PC-3 (cell line): Measurements from ENCODE around the gene NAV2. TPM values are rescaled to one million over a fixed set of nuclear protein-coding genes. Genes with fewer than 3 reads are reported as not detected.
"Not testable (repeated sequence)": the region's sequence is repeated elsewhere in the genome, so short reads cannot be mapped to it uniquely, and the experiment has no call there.

ENCODE experiments used
- ATAC-seq: fragments of 200-7000 bp; cut with Tn5 transposase; 2 replicates; pipeline ENCODE4 v1.9.1; 2020; ENCODE audit warnings: mild to moderate bottlenecking, moderate library complexity
- BruUV-seq: library from RNA; stranded (reverse); fragments of 400-500 nt; replicated peaks from 2 replicates; lab custom pipeline; 2021; lab: Mats Ljungman, UMichigan
- CTCF ChIA-PET: fragments of 300-600 bp; sonication (Branson Sonifier 250); formaldehyde crosslinking; loops from one replicate; lab custom pipeline; 2022; ENCODE audit warnings: antibody characterized with exemption; lab: Charles Lee
- POLR2A ChIA-PET: fragments of 300-600 bp; sonication (Branson Sonifier 250); formaldehyde crosslinking; loops from one replicate; lab custom pipeline; 2022; ENCODE audit warnings: antibody characterized with exemption; ENCODE audit not compliant: unreplicated experiment; lab: Charles Lee
- DNase-seq: peaks from one replicate; pipeline ENCODE4 v3.0.0-alpha.2; 2015
- H2AFZ ChIP-seq: fragments of 300-600 bp; sonication (generic); 2 replicates; pipeline ENCODE4 v1.6.0; 2016; ENCODE audit warnings: antibody characterized with exemption, low read length
- H3F3A ChIP-seq: fragments of 300-600 bp; sonication (generic); one replicate; pipeline ENCODE4 v1.6.0; 2017; ENCODE audit warnings: antibody characterized with exemption, low read length, control low read depth, mild to moderate bottlenecking; ENCODE audit not compliant: unreplicated experiment
- H3K27ac ChIP-seq: fragments of 300-600 bp; sonication (generic); 2 replicates; pipeline ENCODE4 v1.5.1; 2016; ENCODE audit warnings: mild to moderate bottlenecking, low read length
- H3K27me3 ChIP-seq: fragments of 300-600 bp; sonication (generic); 2 replicates; pipeline ENCODE4 v1.6.1; 2016; ENCODE audit warnings: low read length, mixed read lengths
- H3K36me3 ChIP-seq: fragments of 300-600 bp; sonication (generic); 2 replicates; pipeline ENCODE4 v1.6.1; 2016; ENCODE audit warnings: low read depth, mixed run types, low read length, mixed read lengths
- H3K4me1 ChIP-seq: fragments of 300-600 bp; sonication (generic); 2 replicates; pipeline ENCODE4 v1.5.1; 2016; ENCODE audit warnings: low read length; ENCODE audit not compliant: insufficient read depth
- H3K4me2 ChIP-seq: fragments of 300-600 bp; sonication (generic); 2 replicates; pipeline ENCODE4 v1.6.0; 2016; ENCODE audit warnings: low read length
- H3K4me3 ChIP-seq: fragments of 300-600 bp; sonication (generic); 2 replicates; pipeline ENCODE4 v1.5.1; 2016; ENCODE audit warnings: mild to moderate bottlenecking, low read length, mixed read lengths
- H3K79me2 ChIP-seq: fragments of 300-600 bp; sonication (generic); 2 replicates; pipeline ENCODE4 v1.6.1; 2017; ENCODE audit warnings: low read length, mixed read lengths
- H3K9ac ChIP-seq: fragments of 300-600 bp; sonication (generic); 2 replicates; pipeline ENCODE4 v1.6.0; 2016; ENCODE audit warnings: mild to moderate bottlenecking, low read length
- H3K9me2 ChIP-seq: fragments of 300-600 bp; sonication (generic); replicated peaks from 2 replicates; pipeline ENCODE4 v1.6.1; 2016; ENCODE audit warnings: mixed run types, low read length, mixed read lengths
- H3K9me3 ChIP-seq: fragments of 300-600 bp; sonication (generic); 2 replicates; pipeline ENCODE4 v1.6.1; 2016; ENCODE audit warnings: low read length, mixed read lengths
- H4K20me1 ChIP-seq: fragments of 300-600 bp; sonication (generic); 2 replicates; pipeline ENCODE4 v1.6.1; 2016; ENCODE audit warnings: low read length, mixed read lengths
- EZH2 ChIP-seq: fragments of 300-600 bp; sonication (generic); IDR thresholded peaks from one replicate; pipeline ENCODE4 v1.6.1; 2017; ENCODE audit warnings: antibody characterized with exemption, mild to moderate bottlenecking, low read length; ENCODE audit not compliant: unreplicated experiment
- EZH2phosphoT487 ChIP-seq: fragments of 300-600 bp; sonication (generic); IDR thresholded peaks from 2 replicates; pipeline ENCODE4 v1.6.1; 2018; ENCODE audit warnings: mild to moderate bottlenecking, antibody characterized with exemption, low read length, borderline replicate concordance
- intact Hi-C: fragments of 100-400 bp; cut with micrococcal nuclease; formaldehyde crosslinking; loops from 2 replicates; pipeline ENCODE4 v1.9.0; 2023
- total RNA-seq: library from RNA; depleted of rRNA; stranded (reverse); fragments of >200 nt; gene quantifications from 2 replicates; pipeline ENCODE4 v1.2.3, GENCODE V29; 2014
- TF ChIP-seq, protein P1 (sequence below): fragments of 300-600 bp; sonication (generic); conservative IDR thresholded peaks from 2 replicates; pipeline ENCODE4 v1.5.1; 2017; ENCODE audit warnings: antibody characterized with exemption, low read depth, mild to moderate bottlenecking, low read length

NAV2 gene
- total RNA-seq, 1 experiment from 2014 or later, result 10.4 TPM

DNA sequence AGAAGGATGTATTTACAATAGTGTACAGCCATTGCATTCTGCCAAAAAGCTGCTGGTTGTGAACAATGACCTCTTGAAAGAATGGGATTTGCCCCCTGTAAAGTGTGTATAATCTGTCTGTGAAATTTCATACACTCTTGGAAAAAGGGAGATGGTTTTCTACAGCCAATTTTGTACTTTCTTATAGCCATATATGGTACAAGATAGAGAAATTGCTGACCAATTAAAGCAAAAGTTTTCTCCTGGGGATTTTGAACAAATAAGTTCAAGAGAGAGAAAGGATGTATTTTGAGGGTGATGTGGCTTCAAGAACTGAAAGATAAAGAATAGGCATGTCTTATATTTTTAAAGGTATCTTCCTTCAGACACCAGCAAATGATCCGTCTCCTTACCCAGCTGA lies 211.0 kb downstream of the NAV2 start:
- BruUV-seq, result no TSS peak
- no peak for ATAC-seq
- TF ChIP-seq EZH2 (no peak), EZH2phosphoT487 (no peak)
- TF ChIP-seq, protein P1, sequence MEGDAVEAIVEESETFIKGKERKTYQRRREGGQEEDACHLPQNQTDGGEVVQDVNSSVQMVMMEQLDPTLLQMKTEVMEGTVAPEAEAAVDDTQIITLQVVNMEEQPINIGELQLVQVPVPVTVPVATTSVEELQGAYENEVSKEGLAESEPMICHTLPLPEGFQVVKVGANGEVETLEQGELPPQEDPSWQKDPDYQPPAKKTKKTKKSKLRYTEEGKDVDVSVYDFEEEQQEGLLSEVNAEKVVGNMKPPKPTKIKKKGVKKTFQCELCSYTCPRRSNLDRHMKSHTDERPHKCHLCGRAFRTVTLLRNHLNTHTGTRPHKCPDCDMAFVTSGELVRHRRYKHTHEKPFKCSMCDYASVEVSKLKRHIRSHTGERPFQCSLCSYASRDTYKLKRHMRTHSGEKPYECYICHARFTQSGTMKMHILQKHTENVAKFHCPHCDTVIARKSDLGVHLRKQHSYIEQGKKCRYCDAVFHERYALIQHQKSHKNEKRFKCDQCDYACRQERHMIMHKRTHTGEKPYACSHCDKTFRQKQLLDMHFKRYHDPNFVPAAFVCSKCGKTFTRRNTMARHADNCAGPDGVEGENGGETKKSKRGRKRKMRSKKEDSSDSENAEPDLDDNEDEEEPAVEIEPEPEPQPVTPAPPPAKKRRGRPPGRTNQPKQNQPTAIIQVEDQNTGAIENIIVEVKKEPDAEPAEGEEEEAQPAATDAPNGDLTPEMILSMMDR, result no peak
- H4K20me1 ChIP-seq, result no peaks in the 10 kb centered on the region
- no peaks in the 10 kb centered on the region for H3K79me2 ChIP-seq
- H3K4me2 ChIP-seq, result no peak overlapping the region
- H3K36me3 ChIP-seq, result no peaks in the 10 kb centered on the region
- no peak overlapping the region for H3K9ac ChIP-seq
- peak overlapping the region; percentile 78; the same call in 1 of the 2 replicates for H3K27ac ChIP-seq
- no peaks in the 10 kb centered on the region for H3K9me3 ChIP-seq
- no peak overlapping the region for H3K4me3 ChIP-seq
- ChIA-PET POLR2A (no interaction called here), CTCF (no interaction called here)
- peaks cover 2% of the 10 kb centered on the region for H3F3A ChIP-seq
- no peak overlapping the region for H2AFZ ChIP-seq
- no peak for DNase-seq
- H3K9me2 ChIP-seq, result no peaks in the 10 kb centered on the region
- H3K27me3 ChIP-seq, result no peaks in the 10 kb centered on the region
- peaks cover 37% of the 10 kb centered on the region for H3K4me1 ChIP-seq
- intact Hi-C loops, result no loop called here

DNA sequence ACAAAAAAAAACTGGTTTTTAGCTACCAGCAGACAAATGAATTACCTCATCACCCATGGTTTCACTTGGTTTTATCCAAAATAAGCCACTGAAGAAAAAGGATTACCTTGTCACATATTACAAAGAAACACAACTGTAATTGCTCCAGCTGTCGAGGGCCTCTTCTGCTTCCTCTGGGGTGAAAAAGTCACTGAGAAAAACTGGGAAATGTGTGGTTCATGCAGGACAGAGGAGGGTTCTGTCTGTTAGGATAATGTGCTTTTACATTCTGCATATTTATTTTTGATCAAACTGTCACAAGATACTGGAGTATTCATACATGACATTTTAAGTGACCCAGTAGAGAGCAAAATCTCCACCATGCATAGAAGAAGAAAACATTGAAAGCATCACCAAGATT lies 211.7 kb downstream of the NAV2 start:
- Histone ChIP-seq H3F3A (no peaks in the 10 kb centered on the region), H3K4me2 (no peak overlapping the region), H3K4me1 (peaks cover 33% of the 10 kb centered on the region), H3K27me3 (no peaks in the 10 kb centered on the region), H3K9me3 (no peaks in the 10 kb centered on the region), H2AFZ (no peak overlapping the region), H3K9ac (no peak overlapping the region), H3K4me3 (no peak overlapping the region), H3K27ac (no peak overlapping the region), H3K79me2 (no peaks in the 10 kb centered on the region), H3K9me2 (no peaks in the 10 kb centered on the region), H4K20me1 (no peaks in the 10 kb centered on the region), H3K36me3 (no peaks in the 10 kb centered on the region)
- BruUV-seq, result no TSS peak
- DNase-seq (no peak), ATAC-seq (no peak)
- TF ChIP-seq, protein P1, result no peak
- no peak for TF ChIP-seq EZH2phosphoT487
- TF ChIP-seq EZH2, result no peak
- CTCF ChIA-PET, result no interaction called here
- POLR2A ChIA-PET, result no interaction called here
- intact Hi-C loops, result no loop called here

DNA sequence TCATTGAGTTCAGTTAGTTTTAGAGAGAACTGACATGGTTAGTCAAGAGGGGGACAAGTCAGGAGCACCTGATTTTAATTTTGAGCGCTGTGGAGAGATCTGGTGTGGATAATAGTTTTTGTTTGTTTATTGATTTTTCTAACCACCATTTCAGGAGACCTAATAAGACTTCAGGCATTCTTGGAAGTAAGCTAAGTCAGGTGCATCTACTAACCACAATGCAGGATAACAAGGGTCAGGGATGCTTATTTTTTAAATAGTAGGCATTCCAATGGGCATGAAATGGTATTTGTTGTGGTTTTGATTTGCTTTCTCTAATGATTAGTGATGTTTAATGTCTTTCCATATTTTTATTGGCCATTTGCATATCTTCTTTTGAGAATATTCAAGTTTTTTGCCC lies 212.1 kb downstream of the NAV2 start:
- BruUV-seq, result no TSS peak
- no peak for TF ChIP-seq EZH2
- TF ChIP-seq, protein P1, result no peak
- TF ChIP-seq EZH2phosphoT487, result no peak
- H3K79me2 ChIP-seq, result no peaks in the 10 kb centered on the region
- H3K4me1 ChIP-seq, result peaks cover 32% of the 10 kb centered on the region
- no peaks in the 10 kb centered on the region for H3K36me3 ChIP-seq
- no peak for DNase-seq
- H4K20me1 ChIP-seq, result no peaks in the 10 kb centered on the region
- no peak overlapping the region for H3K4me2 ChIP-seq
- ChIA-PET POLR2A (no interaction called here), CTCF (no interaction called here)
- intact Hi-C loops, result no loop called here
- no peak overlapping the region for H2AFZ ChIP-seq
- no peak overlapping the region for H3K9ac ChIP-seq
- H3K9me3 ChIP-seq, result no peaks in the 10 kb centered on the region
- H3K9me2 ChIP-seq, result no peaks in the 10 kb centered on the region
- no peaks in the 10 kb centered on the region for H3K27me3 ChIP-seq
- H3K27ac ChIP-seq, result no peak overlapping the region
- no peaks in the 10 kb centered on the region for H3F3A ChIP-seq
- no peak for ATAC-seq
- no peak overlapping the region for H3K4me3 ChIP-seq

DNA sequence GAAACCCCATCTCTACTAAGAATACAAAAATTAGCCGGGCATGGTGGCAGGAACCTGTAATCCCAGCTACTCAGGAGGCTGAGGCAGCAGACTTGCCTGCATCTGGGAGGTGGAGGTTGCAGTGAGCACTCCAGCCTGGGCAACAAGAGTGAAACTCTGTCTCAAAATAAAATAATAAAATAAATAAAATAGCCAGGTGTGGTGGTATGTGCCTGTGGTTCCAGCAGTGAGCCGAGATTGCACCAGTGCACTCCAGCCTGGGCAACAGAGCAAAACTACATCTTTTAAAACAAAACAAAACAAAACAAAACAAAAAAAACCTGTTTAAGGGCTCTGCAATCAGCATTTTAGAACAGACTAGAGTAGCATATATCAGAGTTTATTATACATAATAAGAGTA lies 214.8 kb downstream of the NAV2 start:
- H3K79me2 ChIP-seq, H3K4me2 ChIP-seq, intact Hi-C loops: not testable (repeated sequence)

More for the DNA sequence above, 214.8 kb downstream of the NAV2 start:
- H3K36me3 ChIP-seq, CTCF ChIA-PET, H3K9me3 ChIP-seq, H3K9ac ChIP-seq, H3K9me2 ChIP-seq, H3K4me3 ChIP-seq, ATAC-seq, H3K27me3 ChIP-seq, H3K27ac ChIP-seq, DNase-seq, H3F3A ChIP-seq, H2AFZ ChIP-seq, POLR2A ChIA-PET, H4K20me1 ChIP-seq, BruUV-seq: not testable (repeated sequence)
- H3K4me1 ChIP-seq, result peaks cover 16% of the 10 kb centered on the region
